Embryonic facial prominence (tissue), 1 donor: ENCODE results near the gene FRAT2.
"Not testable (repeated sequence)": the region's sequence is repeated elsewhere in the genome, so short reads cannot be mapped to it uniquely, and the experiment has no call there.

Source experiments
- DNase-seq: peaks from one replicate; pipeline ENCODE4 v3.0.0-alpha.2; 2016; ENCODE audit errors: extremely low spot score

The FRAT2 gene

GRCh38 chr10:97356318-97356914 is 21.9 kb upstream of the FRAT2 start:
- DNase-seq: no peak

DNA sequence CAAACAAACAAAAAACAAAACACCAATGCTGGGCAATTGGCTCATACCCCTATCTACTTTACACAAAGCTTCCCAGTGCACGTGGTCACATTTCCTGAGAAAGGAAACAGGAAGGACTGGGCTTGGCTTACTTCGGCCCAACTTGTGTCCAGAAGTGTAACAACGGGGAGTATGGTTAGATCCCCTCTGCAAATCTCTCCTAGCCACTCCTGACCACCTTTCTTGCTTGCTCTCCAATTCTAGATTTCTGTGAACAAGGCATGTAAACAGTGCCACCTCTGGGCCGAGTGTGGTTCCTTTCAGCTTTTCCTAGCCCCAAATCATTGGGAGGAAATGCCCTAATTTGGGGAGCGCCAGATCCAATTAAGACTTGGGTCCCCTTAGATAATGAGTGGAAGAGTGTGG is 21.0 kb upstream of the FRAT2 start:
- no peak for DNase-seq

- DNase-seq: no peak
These were observed 19.4 kb upstream of the FRAT2 start for GRCh38 chr10:97353945-97354344.

DNA sequence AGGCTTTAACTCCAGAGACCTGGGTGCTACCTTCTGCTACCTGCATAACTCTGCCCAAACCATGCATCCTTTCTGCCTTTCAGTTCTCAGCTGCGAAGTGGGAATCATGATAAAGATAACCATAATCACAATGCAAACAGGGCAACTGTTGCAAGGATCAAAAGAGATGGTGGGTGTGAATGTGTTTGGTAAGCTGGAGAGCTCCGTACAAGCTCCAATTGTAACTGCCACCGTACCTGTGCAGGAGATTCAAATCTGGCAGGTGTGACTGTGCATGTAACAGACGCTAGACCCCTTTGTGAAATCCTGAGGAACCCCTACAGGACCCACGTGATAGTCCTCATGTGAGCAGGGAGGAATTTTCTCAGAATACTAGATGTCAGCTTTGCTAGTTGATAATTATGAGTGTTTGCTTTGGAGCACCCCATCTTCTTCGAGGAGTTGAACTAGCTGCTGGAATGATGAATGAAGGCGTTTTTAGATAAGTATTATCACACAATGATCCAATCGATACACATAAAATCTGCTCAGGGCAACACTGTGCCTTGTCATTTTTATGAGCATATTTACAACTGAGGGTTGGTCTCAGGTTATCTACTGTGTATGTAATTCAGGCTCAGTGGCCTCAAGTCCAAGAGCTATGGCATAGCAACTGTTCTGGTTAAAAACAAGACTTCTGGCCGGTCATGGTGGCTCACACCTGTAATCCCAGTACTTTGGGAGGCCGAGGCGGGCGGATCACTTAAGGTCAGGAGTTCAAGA is 15.4 kb upstream of the FRAT2 start:
- DNase-seq: no peak

GRCh38 chr10:97347317-97347716 is 12.8 kb upstream of the FRAT2 start:
- DNase-seq: no peak

GRCh38 chr10:97343664-97344063 is 9.1 kb upstream of the FRAT2 start:
- DNase-seq: not testable (repeated sequence)

GRCh38 chr10:97341416-97341815 is 6.9 kb upstream of the FRAT2 start:
- DNase-seq: no peak

GRCh38 chr10:97338041-97338440 is 3.5 kb upstream of the FRAT2 start:
- DNase-seq: no peak

DNA sequence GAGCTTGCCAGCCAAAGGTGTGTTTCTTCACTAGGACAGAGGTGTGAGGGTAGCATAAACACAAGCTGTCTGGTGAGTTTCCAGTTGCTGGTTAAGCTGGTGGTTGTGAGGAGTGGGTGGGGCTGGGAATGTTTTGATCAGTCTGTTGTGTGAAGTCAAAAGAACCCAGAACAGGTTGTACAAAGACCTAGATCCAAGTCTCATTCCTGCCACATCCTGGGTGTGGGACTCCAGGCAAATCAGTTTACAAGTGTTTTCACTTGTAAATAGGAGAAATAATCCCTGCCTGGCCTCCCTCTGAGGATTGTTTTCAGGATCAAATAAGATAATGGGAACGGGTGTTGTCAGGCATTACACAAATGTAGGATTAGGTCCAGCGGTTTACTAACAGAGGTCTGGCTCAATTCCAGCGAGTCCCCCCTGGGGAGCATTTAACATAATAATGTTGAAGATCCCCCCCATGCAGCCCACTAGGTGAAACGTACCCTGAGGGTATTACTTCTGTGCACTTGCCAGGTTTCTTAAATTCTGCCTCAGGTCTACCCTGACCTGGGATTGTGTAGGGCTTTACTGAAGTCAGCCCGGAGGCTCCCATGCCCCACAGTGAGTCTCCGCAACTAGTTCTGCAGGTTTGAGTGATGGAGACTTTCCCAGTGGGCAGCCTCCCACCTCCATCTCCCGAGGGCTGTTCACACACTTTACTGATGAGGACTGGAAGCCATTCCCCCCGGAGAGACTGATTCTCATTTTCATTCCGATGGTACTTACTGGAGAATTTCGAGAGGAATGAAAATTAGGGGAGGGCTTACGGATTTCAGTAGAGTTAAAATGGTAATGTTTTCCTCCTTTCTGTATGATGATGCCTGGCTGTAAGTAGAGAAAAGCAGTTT is 2.7 kb upstream of the FRAT2 start:
- no peak for DNase-seq

- no peak for DNase-seq
These were observed 1.9 kb upstream of the FRAT2 start for GRCh38 chr10:97336446-97336845.

- DNase-seq: no peak
These were observed 1.5 kb upstream of the FRAT2 start for GRCh38 chr10:97336006-97336405.

GRCh38 chr10:97335188-97335619 is 675 bp upstream of the FRAT2 start:
- DNase-seq: no peak

GRCh38 chr10:97333601-97334369 is 744 bp downstream of the FRAT2 start:
- no peak for DNase-seq

- no peak for DNase-seq
These were observed 1.3 kb downstream of the FRAT2 start for GRCh38 chr10:97333351-97333600.

- no peak for DNase-seq
These were observed 1.8 kb downstream of the FRAT2 start for GRCh38 chr10:97332591-97333350.

DNA sequence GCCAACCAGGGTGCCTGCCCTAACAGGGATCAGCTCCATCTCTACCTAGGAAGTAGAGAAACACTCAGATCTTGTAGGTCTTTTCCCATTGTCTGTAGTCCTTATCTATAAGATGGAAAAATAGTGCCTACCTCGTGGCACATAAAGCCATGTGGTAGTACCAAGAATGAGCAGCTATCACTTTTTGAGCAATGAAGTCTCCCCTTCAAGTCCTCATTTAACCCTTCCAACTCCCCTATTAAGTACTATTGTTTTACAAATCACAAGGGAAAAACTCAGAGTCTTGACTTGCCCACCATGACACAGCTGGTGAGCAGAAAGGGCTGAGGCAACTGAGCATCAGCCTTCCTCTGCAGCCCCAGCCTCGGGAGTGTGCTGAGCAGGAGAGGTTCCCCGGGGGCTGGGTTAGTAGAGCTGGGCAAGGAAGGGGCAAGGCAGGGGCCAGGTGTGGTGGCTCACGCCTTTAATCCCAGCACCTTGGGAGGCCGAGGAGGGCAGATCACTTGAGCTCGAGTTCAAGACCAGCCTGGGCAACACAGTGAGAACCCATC is 3.3 kb downstream of the FRAT2 start:
- no peak for DNase-seq

- no peak for DNase-seq
These were observed 4.8 kb downstream of the FRAT2 start for GRCh38 chr10:97329766-97330165.

DNA sequence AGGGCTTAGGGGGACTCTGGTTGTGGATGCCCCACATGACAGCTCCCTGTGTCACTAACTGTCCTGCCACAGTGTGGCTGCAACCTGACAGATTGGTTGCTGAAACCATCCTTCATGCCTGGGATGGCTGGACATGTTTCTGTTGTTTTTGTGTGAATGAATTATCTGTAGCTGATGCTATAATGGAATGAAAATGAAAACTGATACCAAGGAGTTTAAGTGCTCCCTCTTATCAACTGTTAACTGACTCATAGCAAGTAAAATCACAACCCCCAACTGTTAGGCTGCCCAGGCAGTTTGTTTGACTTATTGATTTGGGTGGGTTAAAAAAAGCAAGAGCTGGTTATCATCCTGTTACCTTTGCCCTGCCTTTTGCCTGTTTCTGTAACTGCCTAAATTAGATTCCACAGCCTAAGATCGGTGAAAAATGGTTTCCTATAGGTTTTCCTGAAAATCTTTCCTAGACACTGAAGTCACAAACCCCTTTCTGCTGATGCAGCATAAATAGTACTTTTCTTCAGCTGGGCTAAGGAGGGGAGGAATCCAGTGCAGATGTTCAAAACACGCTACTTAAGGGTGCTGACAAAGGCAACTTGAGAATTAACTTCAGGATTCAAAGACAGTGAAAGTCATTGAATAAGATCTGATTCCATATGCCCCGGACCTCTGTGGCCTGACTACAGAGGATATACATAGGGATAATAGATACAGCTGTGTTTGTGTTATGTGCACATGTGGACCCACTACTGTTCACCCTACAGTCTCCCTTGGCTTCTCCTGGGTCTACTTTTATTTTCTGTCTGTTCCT is 5.7 kb downstream of the FRAT2 start:
- no peak for DNase-seq

- DNase-seq: no peak
These were observed 6.9 kb downstream of the FRAT2 start for GRCh38 chr10:97327348-97328294.
